Measurements from ENCODE around the gene PDZD4. TPM values are rescaled to one million over a fixed set of nuclear protein-coding genes. Genes with fewer than 3 reads are reported as not detected.

The PDZD4 gene
- total and polyA plus RNA-seq, 9 of the 15 experiments (the other 6 are each of a cell fraction or from before 2014, with no cell fraction given), result 0.05 to 0.38 (median 0.07) TPM; not detected in 5

DNA sequence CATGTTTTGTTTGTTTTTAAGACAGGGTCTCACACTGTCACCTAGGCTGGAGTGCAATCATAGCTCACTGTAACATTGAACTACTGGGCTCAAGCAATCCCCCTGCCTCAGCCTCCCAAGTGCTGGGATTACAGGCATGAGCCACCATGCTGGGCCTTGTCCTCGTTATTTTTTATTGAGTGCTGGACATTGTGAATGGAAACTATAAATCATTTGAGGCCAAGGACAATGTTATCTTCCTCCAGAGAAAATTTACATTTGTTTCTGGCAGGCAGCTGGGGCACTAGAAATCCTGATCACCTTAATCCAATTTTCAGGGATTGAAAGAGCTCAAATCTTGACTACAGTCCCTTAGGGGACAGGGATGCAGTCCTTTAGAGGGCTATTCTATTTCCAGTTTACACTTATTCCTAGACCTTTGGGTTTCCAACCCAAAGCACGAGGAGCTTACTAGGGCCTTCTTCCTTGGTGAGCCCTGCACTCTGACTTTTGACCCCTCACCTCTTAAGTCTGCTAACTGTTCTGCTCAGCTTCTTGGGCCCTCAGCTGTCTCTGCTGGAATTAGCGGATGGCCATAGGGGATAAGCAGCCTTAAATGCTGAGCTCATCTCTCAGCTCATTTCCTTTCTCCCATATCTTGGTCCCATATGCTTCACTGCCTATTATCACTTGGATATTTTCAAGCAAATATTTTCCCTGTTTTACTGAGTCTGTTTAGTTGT, 23.0 kb upstream of the PDZD4 start (continued):
- TF ChIP-seq, protein P1, sequence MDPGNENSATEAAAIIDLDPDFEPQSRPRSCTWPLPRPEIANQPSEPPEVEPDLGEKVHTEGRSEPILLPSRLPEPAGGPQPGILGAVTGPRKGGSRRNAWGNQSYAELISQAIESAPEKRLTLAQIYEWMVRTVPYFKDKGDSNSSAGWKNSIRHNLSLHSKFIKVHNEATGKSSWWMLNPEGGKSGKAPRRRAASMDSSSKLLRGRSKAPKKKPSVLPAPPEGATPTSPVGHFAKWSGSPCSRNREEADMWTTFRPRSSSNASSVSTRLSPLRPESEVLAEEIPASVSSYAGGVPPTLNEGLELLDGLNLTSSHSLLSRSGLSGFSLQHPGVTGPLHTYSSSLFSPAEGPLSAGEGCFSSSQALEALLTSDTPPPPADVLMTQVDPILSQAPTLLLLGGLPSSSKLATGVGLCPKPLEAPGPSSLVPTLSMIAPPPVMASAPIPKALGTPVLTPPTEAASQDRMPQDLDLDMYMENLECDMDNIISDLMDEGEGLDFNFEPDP (CRISPR knock-in tag; IDR thresholded peaks at IDR 0.05), result no peak
- no peak for TF ChIP-seq SREBF2 (CRISPR knock-in tag; IDR thresholded peaks at IDR 0.05)
- TF ChIP-seq FOXJ2 (tag; IDR thresholded peaks at IDR 0.05), result no peak
- 0 out of 2 replicates have a peak, but pooled peaks have one; percentile 35 for TF ChIP-seq CXXC5 (CRISPR knock-in tag; IDR thresholded peaks at IDR 0.05)
- TF ChIP-seq IRF2 (CRISPR knock-in tag; IDR thresholded peaks at IDR 0.05), result no peak
- no peak for TF ChIP-seq ZBTB34 (CRISPR knock-in tag; IDR thresholded peaks at IDR 0.05)
- TF ChIP-seq EZH2 (IDR thresholded peaks at IDR 0.05; ENCODE audit: borderline replicate concordance, low read depth, low read length), result no peak
- TF ChIP-seq SPI1 (IDR thresholded peaks at IDR 0.05; ENCODE audit: borderline replicate concordance, low read depth, low read length), result no peak
- peak in 1 of 2 experiments; percentile 84; a peak in 2 of 4 replicates for TF ChIP-seq ZMIZ1 (IDR thresholded peaks at IDR 0.05; ENCODE audit: low read depth in 2 of 2, low read length in 2 of 2)
- no peak for TF ChIP-seq CBX2 (IDR thresholded peaks at IDR 0.05; ENCODE audit: insufficient read depth, low read length, poor library complexity, severe bottlenecking)
- TF ChIP-seq ZNF384 (IDR thresholded peaks at IDR 0.05; ENCODE audit: low read depth, low read length), result no peak
- TF ChIP-seq KDM1A (IDR thresholded peaks at IDR 0.05), result peak; percentile 81 to 89
- no peak for TF ChIP-seq CTCFL (IDR thresholded peaks at IDR 0.05; ENCODE audit: borderline replicate concordance, insufficient read depth, low read depth, low read length, poor library complexity, severe bottlenecking)
- no peak for TF ChIP-seq GATAD2B (IDR thresholded peaks at IDR 0.05; ENCODE audit: borderline replicate concordance)
- 0 out of 2 replicates have a peak, but pooled peaks have one; percentile 9 for TF ChIP-seq MAX (CRISPR knock-in tag; IDR thresholded peaks at IDR 0.05)
- TF ChIP-seq ZEB2 (IDR thresholded peaks at IDR 0.05), result no peak
- no peak for TF ChIP-seq ZNF12 (CRISPR knock-in tag; IDR thresholded peaks at IDR 0.05)
- TF ChIP-seq PTBP1 (IDR thresholded peaks at IDR 0.05; ENCODE audit: low read depth, low read length), result no peak
- TF ChIP-seq HNRNPL (IDR thresholded peaks at IDR 0.05; ENCODE audit: low read depth, low read length), result no peak

Data from K562 (cell line).